OCI-LY1 (cell line): ENCODE measurements around the gene ZFAND4.
"Not testable (repeated sequence)": the region's sequence is repeated elsewhere in the genome, so short reads cannot be mapped to it uniquely, and the experiment has no call there.

Experiments
- H2AFZ ChIP-seq: fragments of 200-600 bp; sonication (generic), shearing (Covaris generic); 2 replicates; pipeline ENCODE4 v1.6.0; 2014; ENCODE audit warnings: antibody characterized with exemption, mild to moderate bottlenecking, low read length
- H3F3A ChIP-seq: fragments of 200-600 bp; sonication (generic), shearing (Covaris generic); 2 replicates; pipeline ENCODE4 v1.6.0; 2014; ENCODE audit warnings: mild to moderate bottlenecking, antibody characterized with exemption, low read length, moderate library complexity; ENCODE audit not compliant: insufficient read depth
- H3K27ac ChIP-seq: fragments of 200-600 bp; sonication (generic); 2 replicates; pipeline ENCODE4 v1.5.1; 2014; ENCODE audit warnings: low read length, mixed run types, mild to moderate bottlenecking, low read depth; ENCODE audit not compliant: poor library complexity, severe bottlenecking
- H3K27me3 ChIP-seq: fragments of 200-600 bp; sonication (generic); 2 replicates; pipeline ENCODE4 v1.6.0; 2014; ENCODE audit warnings: antibody characterized with exemption, mild to moderate bottlenecking, low read length, moderate library complexity; ENCODE audit not compliant: insufficient read depth
- H3K36me3 ChIP-seq: fragments of 200-600 bp; sonication (generic); 2 replicates; pipeline ENCODE4 v1.6.1; 2014; ENCODE audit warnings: mild to moderate bottlenecking, antibody characterized with exemption, low read length, moderate library complexity, mixed read lengths; ENCODE audit not compliant: insufficient read depth
- H3K4me1 ChIP-seq: fragments of 200-600 bp; sonication (generic); 2 replicates; pipeline ENCODE4 v1.5.1; 2014; ENCODE audit warnings: mild to moderate bottlenecking, low read length, moderate library complexity; ENCODE audit not compliant: insufficient read depth, severe bottlenecking
- H3K4me2 ChIP-seq: fragments of 200-600 bp; sonication (generic), shearing (Covaris generic); 2 replicates; pipeline ENCODE4 v1.6.1; 2014; ENCODE audit warnings: low read length
- H3K4me3 ChIP-seq: fragments of 200-600 bp; sonication (generic); 2 replicates; pipeline ENCODE4 v1.5.1; 2014; ENCODE audit warnings: low read length, low read depth, mild to moderate bottlenecking, mixed read lengths; ENCODE audit not compliant: poor library complexity, severe bottlenecking
- H3K79me2 ChIP-seq: fragments of 200-600 bp; shearing (Covaris generic); 2 replicates; pipeline ENCODE4 v1.6.1; 2016; ENCODE audit warnings: mixed run types, low read length, mixed read lengths; ENCODE audit not compliant: insufficient read depth
- H3K9ac ChIP-seq: fragments of 200-600 bp; sonication (generic), shearing (Covaris generic); 2 replicates; pipeline ENCODE4 v1.6.1; 2014; ENCODE audit warnings: mild to moderate bottlenecking, low read length, mixed read lengths
- H3K9me2 ChIP-seq: fragments of 200-600 bp; sonication (generic), shearing (Covaris generic); 2 replicates; pipeline ENCODE4 v1.6.1; 2014; ENCODE audit warnings: low read depth, mild to moderate bottlenecking, low read length, mixed read lengths
- H3K9me3 ChIP-seq: fragments of 200-600 bp; shearing (Covaris generic); 2 replicates; pipeline ENCODE4 v1.6.1; 2014; ENCODE audit warnings: low read length, mixed read lengths
- H4K20me1 ChIP-seq: fragments of 200-600 bp; sonication (generic), shearing (Covaris generic); 2 replicates; pipeline ENCODE4 v1.6.0; 2016; ENCODE audit warnings: mild to moderate bottlenecking, low read length; ENCODE audit not compliant: insufficient read depth
- CTCF ChIP-seq: fragments of 200-600 bp; sonication (generic), shearing (Covaris generic); IDR thresholded peaks from 2 replicates; pipeline ENCODE4 v1.5.1; 2017; ENCODE audit warnings: mild to moderate bottlenecking, antibody characterized with exemption, low read length, moderate library complexity, mixed read lengths
- EZH2 ChIP-seq: fragments of 200-600 bp; sonication (generic), shearing (Covaris generic); IDR thresholded peaks from 2 replicates; pipeline ENCODE4 v1.8.0; 2017; ENCODE audit warnings: borderline replicate concordance, mixed run types, mild to moderate bottlenecking, antibody characterized with exemption, low read length, moderate library complexity, mixed read lengths

ZFAND4 gene

GRCh38 chr10:45678467-45678866 is 5.9 kb upstream of the ZFAND4 start:
- H3K79me2 ChIP-seq, H3F3A ChIP-seq, H3K27me3 ChIP-seq: not testable (repeated sequence)

GRCh38 chr10:45675388-45675787 is 2.8 kb upstream of the ZFAND4 start:
- Histone ChIP-seq H3K4me3 (no peak overlapping the region), H3K4me1 (peaks cover 5% of the 10 kb centered on the region), H3K79me2 (peaks cover 8% of the 10 kb centered on the region), H3K9me3 (no peaks in the 10 kb centered on the region), H3K9me2 (no peaks in the 10 kb centered on the region), H3F3A (no peaks in the 10 kb centered on the region), H3K27me3 (no peaks in the 10 kb centered on the region), H3K4me2 (no peak overlapping the region), H3K36me3 (no peaks in the 10 kb centered on the region), H3K9ac (no peak overlapping the region), H2AFZ (no peak overlapping the region), H4K20me1 (no peaks in the 10 kb centered on the region), H3K27ac (no peak overlapping the region)
- TF ChIP-seq CTCF: no peak
- TF ChIP-seq EZH2: no peak

More at GRCh38 chr10:45678467-45678866, 5.9 kb upstream of the ZFAND4 start:
- not testable (repeated sequence) for H3K36me3 ChIP-seq, H3K9me3 ChIP-seq, H4K20me1 ChIP-seq, H3K9me2 ChIP-seq, H3K4me1 ChIP-seq, H2AFZ ChIP-seq, H3K9ac ChIP-seq, H3K27ac ChIP-seq, H3K4me3 ChIP-seq, H3K4me2 ChIP-seq

GRCh38 chr10:45673074-45673648 is 589 bp upstream of the ZFAND4 start:
- H3K9me2 ChIP-seq: no peaks in the 10 kb centered on the region
- H2AFZ ChIP-seq: 0 out of 2 replicates have a peak overlapping the region, but pooled peaks have one; percentile 31
- no peaks in the 10 kb centered on the region for H3F3A ChIP-seq
- H3K27ac ChIP-seq: peak overlapping the region; percentile 68
- no peaks in the 10 kb centered on the region for H3K36me3 ChIP-seq
- H3K4me1 ChIP-seq: peaks cover 15% of the 10 kb centered on the region
- H4K20me1 ChIP-seq: no peaks in the 10 kb centered on the region
- H3K27me3 ChIP-seq: no peaks in the 10 kb centered on the region
- peak overlapping the region; percentile 17 for H3K4me3 ChIP-seq
- peaks cover 17% of the 10 kb centered on the region for H3K79me2 ChIP-seq
- H3K9me3 ChIP-seq: no peaks in the 10 kb centered on the region
- no peak overlapping the region for H3K9ac ChIP-seq
- TF ChIP-seq EZH2 (no peak), CTCF (no peak)
- peak overlapping the region; percentile 15; the same call in 1 of the 2 replicates for H3K4me2 ChIP-seq

GRCh38 chr10:45671300-45671699 is 1.3 kb downstream of the ZFAND4 start:
- H2AFZ ChIP-seq, H3F3A ChIP-seq, H3K27me3 ChIP-seq, H3K9me3 ChIP-seq, H3K36me3 ChIP-seq, H4K20me1 ChIP-seq, H3K9me2 ChIP-seq: not testable (repeated sequence)
- Histone ChIP-seq H3K4me3 (peak overlapping the region; percentile 73), H3K4me1 (peaks cover 15% of the 10 kb centered on the region), H3K9ac (peak overlapping the region; percentile 78), H3K27ac (peak overlapping the region; percentile 79), H3K4me2 (peak overlapping the region; percentile 63), H3K79me2 (peaks cover 36% of the 10 kb centered on the region)

GRCh38 chr10:45669897-45670296 is 2.7 kb downstream of the ZFAND4 start:
- H3K27ac ChIP-seq, H4K20me1 ChIP-seq, H3K9ac ChIP-seq, H3F3A ChIP-seq, H3K27me3 ChIP-seq, H3K36me3 ChIP-seq, H2AFZ ChIP-seq, H3K9me3 ChIP-seq, H3K9me2 ChIP-seq: not testable (repeated sequence)
- peaks cover 15% of the 10 kb centered on the region for H3K4me1 ChIP-seq
- peak overlapping the region; percentile 63; the same call in 1 of the 2 replicates for H3K4me2 ChIP-seq
- H3K4me3 ChIP-seq: peak overlapping the region; percentile 73
- peaks cover 45% of the 10 kb centered on the region for H3K79me2 ChIP-seq
